ENCODE results near the gene KCTD4. TPM values are rescaled to one million over a fixed set of nuclear protein-coding genes. Genes with fewer than 3 reads are reported as not detected.

The KCTD4 gene
- 0.35 TPM in 1 of 2 replicates, not detected in the other for total RNA-seq

DNA sequence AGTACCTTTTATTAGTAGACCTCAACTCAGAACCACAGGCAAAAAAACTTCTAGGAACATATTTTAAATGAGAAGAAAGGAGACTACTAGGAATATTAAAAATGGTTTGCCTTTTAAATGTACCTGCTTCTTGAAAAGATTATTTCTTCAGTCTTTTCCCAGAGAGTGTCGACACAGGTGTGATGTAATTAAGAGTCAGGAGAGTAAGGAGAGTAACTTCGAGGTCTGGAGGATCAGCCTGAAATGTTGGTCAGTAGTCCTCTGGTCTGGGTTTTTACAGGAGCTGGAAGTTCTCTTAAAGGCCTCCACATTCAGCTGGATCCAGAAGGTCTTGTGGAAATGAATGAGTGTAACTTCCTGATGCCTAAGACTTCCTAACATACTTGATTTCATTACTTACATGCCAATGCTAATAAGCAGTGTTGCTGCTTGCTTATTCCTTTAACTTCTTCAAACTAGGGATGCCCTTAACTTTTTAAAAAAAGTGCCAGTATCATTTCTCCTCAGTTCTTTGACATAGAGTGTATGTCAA is at the start of gene KCTD4:
KCTD4 (minus strand) TSS at position 345 of the 532 bp plus-strand sequence. CDS start 6,478 bp downstream, outside the sequence.

Other genes starting within 250 kb of the KCTD4 start
- gene NUFIP1, start 211.6 kb downstream of the KCTD4 start, total RNA-seq, result 2.9 and 4.1 TPM in 2 replicates
- 17.2 and 21.0 TPM in 2 replicates for gene GPALPP1, start 211.5 kb downstream of the KCTD4 start, total RNA-seq
- 13.8 and 19.0 TPM in 2 replicates for gene GTF2F2, start 80.5 kb downstream of the KCTD4 start, total RNA-seq
- gene TPT1, start 140.1 kb upstream of the KCTD4 start, total RNA-seq, result 2,820 and 2,936 TPM in 2 replicates
- gene SLC25A30, start 217.3 kb upstream of the KCTD4 start, total RNA-seq, result 8.8 and 19.9 TPM in 2 replicates

All from pericardium fibroblast (primary cell).